Tibial nerve (tissue), 4 donors: ENCODE results near the gene GAL. TPM values are rescaled to one million over a fixed set of nuclear protein-coding genes. Genes with fewer than 3 reads are reported as not detected.

Experiments
- DNase-seq, 2 donors: peaks; one replicate each; pipeline ENCODE4 v3.0.0-alpha.2; 2019; ENCODE audit warnings: low spot score in 2 of 2
- H3K27ac ChIP-seq, 4 donors: fragments of 200-600 bp; sonication (generic) in 3 of 4; one replicate each; pipeline ENCODE4 v1.5.1; 2017 to 2019; ENCODE audit warnings: mild to moderate bottlenecking in 1 of 4
- H3K27me3 ChIP-seq, 2 donors: fragments of 200-600 bp; sonication (generic) in 1 of 2; one replicate each; pipeline versions ENCODE4 v1.5.1 to v1.6.0; 2017 to 2019
- H3K36me3 ChIP-seq, 3 donors: fragments of 200-600 bp; sonication (generic); one replicate each; pipeline ENCODE4 v1.5.1; 2018 to 2019
- H3K4me1 ChIP-seq, 4 donors: fragments of 200-600 bp; sonication (generic) in 3 of 4; one replicate each; pipeline ENCODE4 v1.5.1; 2017 to 2019
- H3K4me3 ChIP-seq, 4 donors: fragments of 200-600 bp; sonication (generic) in 3 of 4; one replicate each; pipeline ENCODE4 v1.5.1; 2017 to 2019; ENCODE audit warnings: mild to moderate bottlenecking in 1 of 4, moderate library complexity in 1 of 4
- H3K9me3 ChIP-seq, 4 donors: fragments of 200-600 bp; sonication (generic) in 3 of 4; one replicate each; pipeline ENCODE4 v1.5.1; 2017 to 2019
- CTCF ChIP-seq, 5 experiments: fragments of 200-600 bp in 3 of 5; fragments of 450-650 bp in 2 of 5; sonication (generic) in 3 of 5; IDR thresholded peaks; one replicate each; pipeline ENCODE4 v1.5.1; 2016 to 2019; ENCODE audit warnings: antibody characterized with exemption in 5 of 5, mild to moderate bottlenecking in 3 of 5, moderate library complexity in 2 of 5
- EP300 ChIP-seq, 2 donors: sonication (generic); formaldehyde crosslinking; IDR thresholded peaks; one replicate each; pipeline ENCODE4 v1.6.1; 2017; ENCODE audit warnings: antibody characterized with exemption in 2 of 2, mild to moderate bottlenecking in 1 of 2
- POLR2A ChIP-seq, 2 donors: fragments of 450-650 bp; IDR thresholded peaks; one replicate each; pipeline ENCODE4 v1.6.1; 2017; ENCODE audit warnings: antibody characterized with exemption in 2 of 2, mild to moderate bottlenecking in 2 of 2, moderate library complexity in 2 of 2
- WGBS, 2 donors: methylation state at CpG; one replicate each; pipeline ENCODE4 v1.1.5; 2018; 5-methylcytosine and 5-hydroxymethylcytosine counted together
- total RNA-seq, 4 donors: library from RNA; depleted of rRNA; stranded (reverse); fragments of >200 nt; gene quantifications; one replicate each; pipeline ENCODE4 v1.1.0, GENCODE V29; 2016

The GAL gene
- total RNA-seq, 4 donors from 2014 or later, result 3.3 TPM; not detected in 3

DNA sequence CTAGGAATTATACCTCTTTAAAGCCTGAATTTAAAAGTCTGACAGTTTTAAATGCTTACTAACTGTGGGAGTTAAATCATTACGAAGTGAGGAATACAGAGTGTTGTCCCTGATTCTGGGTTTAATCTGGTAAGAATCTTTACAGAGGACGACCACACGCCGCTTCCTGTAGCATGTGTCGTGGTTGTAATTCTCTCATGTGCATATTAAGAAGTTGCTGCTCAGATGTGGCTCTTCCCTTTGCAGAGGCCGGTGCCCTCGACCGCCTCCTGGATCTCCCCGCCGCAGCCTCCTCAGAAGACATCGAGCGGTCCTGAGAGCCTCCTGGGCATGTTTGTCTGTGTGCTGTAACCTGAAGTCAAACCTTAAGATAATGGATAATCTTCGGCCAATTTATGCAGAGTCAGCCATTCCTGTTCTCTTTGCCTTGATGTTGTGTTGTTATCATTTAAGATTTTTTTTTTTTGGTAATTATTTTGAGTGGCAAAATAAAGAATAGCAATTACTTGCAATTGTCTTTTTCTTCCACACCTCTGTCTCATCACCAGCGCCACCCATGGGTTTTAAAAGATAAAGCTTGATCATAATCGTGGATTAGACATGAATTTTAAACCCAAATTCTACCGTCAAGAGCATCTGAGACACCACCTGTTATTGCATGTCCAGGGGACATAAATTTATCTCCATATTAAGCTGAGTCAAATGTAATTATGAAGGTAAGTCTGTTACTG lies 6.5 kb downstream of the GAL start:
- TF ChIP-seq POLR2A (IDR thresholded peaks at IDR 0.05), result no peak
- TF ChIP-seq CTCF (IDR thresholded peaks at IDR 0.05), result no peak
- TF ChIP-seq EP300 (IDR thresholded peaks at IDR 0.05), result no peak
- no peak overlapping the region for H3K4me3 ChIP-seq
- no peaks in the 10 kb centered on the region for H3K4me1 ChIP-seq
- H3K9me3 ChIP-seq, result peaks cover 0 to 5% (median 0%) of the 10 kb centered on the region in 4 donors
- WGBS, 2 donors, result 61 to 66% methylated on average over 16 of the region's 16 CpGs
- DNase-seq, result no peak
- H3K27me3 ChIP-seq, result peaks cover 0 to 30% of the 10 kb centered on the region in 2 donors
- H3K36me3 ChIP-seq, result no peaks in the 10 kb centered on the region
- H3K27ac ChIP-seq, result no peak overlapping the region

DNA sequence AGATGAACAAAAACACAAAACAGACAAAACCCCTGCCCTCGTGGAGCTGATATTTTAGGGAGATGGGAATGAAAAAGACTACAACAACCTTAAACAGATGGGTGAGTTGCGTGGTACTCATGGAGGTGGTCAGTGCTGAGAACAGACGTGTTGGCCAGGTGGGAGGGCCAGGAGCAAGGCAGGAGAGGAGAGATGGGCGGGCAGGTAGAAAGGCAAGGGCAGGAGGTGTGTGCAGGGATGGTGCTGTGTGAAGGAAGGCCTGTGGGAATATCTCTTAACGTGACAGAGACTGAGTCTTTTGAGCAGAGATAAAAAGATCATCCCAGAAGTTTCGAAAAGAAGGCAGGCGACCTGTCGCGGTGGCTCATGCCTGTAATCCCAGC lies 7.0 kb downstream of the GAL start:
- Histone ChIP-seq H3K36me3 (no peaks in the 10 kb centered on the region), H3K4me1 (no peaks in the 10 kb centered on the region), H3K27me3 (peaks cover 0 to 26% of the 10 kb centered on the region in 2 donors), H3K4me3 (no peak overlapping the region), H3K27ac (no peak overlapping the region), H3K9me3 (peaks cover 0 to 9% (median 0%) of the 10 kb centered on the region in 4 donors)
- no peak for DNase-seq
- TF ChIP-seq CTCF (IDR thresholded peaks at IDR 0.05) (no peak), EP300 (IDR thresholded peaks at IDR 0.05) (no peak), POLR2A (IDR thresholded peaks at IDR 0.05) (no peak)
- 82 to 84% methylated on average over 9 of the region's 9 CpGs for WGBS, 2 donors

GRCh38 chr11:68692115-68692514 lies 7.8 kb downstream of the GAL start:
- DNase-seq, result no peak
- Histone ChIP-seq H3K4me3 (no peak overlapping the region), H3K36me3 (no peaks in the 10 kb centered on the region), H3K27me3 (peaks cover 0 to 19% of the 10 kb centered on the region in 2 donors), H3K27ac (no peak overlapping the region), H3K4me1 (no peaks in the 10 kb centered on the region), H3K9me3 (peaks cover 0 to 16% (median 0%) of the 10 kb centered on the region in 4 donors)
- WGBS, 2 donors, result 88 to 95% methylated on average over 10 of the region's 10 CpGs
- TF ChIP-seq CTCF (IDR thresholded peaks at IDR 0.05) (no peak), POLR2A (IDR thresholded peaks at IDR 0.05) (no peak), EP300 (IDR thresholded peaks at IDR 0.05) (no peak)

- H3K9me3 ChIP-seq, result peaks cover 0 to 24% (median 0%) of the 10 kb centered on the region in 4 donors
- whole genome bisulfite sequencing, 2 donors, result 80 to 85% methylated on average over 13 to 14 of the region's 15 CpGs
- no peak overlapping the region for H3K27ac ChIP-seq
- DNase-seq, result no peak
- no peaks in the 10 kb centered on the region for H3K36me3 ChIP-seq
- H3K4me1 ChIP-seq, result no peaks in the 10 kb centered on the region
- TF ChIP-seq POLR2A (IDR thresholded peaks at IDR 0.05) (no peak), CTCF (IDR thresholded peaks at IDR 0.05) (no peak), EP300 (IDR thresholded peaks at IDR 0.05) (no peak)
- H3K4me3 ChIP-seq, result no peak overlapping the region
- H3K27me3 ChIP-seq, result peaks cover 0 to 14% of the 10 kb centered on the region in 2 donors
Observed at GRCh38 chr11:68692871-68693483, 8.6 kb downstream of the GAL start.

DNA sequence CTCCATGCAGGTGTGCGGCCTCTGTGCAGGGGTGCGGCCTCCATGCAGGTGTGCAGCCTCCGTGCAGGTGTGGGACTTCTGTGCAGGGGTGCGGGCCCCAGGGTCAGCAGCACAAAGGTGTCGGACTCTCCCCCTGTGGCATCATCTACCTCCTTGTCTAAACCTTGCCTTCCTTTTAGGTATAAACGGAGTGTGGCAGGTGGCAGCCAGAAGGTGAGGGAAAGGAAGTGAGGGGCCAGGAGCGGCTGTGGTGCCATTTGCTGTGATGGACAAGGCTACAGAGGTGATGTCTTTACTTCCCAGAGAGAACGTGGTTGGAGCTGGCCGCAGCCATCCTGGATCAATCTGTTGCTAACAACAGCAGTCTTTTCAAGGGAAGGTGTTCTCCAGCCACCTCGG lies 9.1 kb downstream of the GAL start:
- H3K9me3 ChIP-seq, result peaks cover 0 to 28% (median 0%) of the 10 kb centered on the region in 4 donors
- DNase-seq, result no peak
- H3K4me3 ChIP-seq, result no peak overlapping the region
- peaks cover 0 to 9% of the 10 kb centered on the region in 2 donors for H3K27me3 ChIP-seq
- no peak for TF ChIP-seq EP300 (IDR thresholded peaks at IDR 0.05)
- no peak for TF ChIP-seq POLR2A (IDR thresholded peaks at IDR 0.05)
- TF ChIP-seq CTCF (IDR thresholded peaks at IDR 0.05), result no peak
- 85 to 89% methylated on average over 9 to 10 of the region's 10 CpGs for WGBS, 2 donors
- no peak overlapping the region for H3K27ac ChIP-seq
- no peaks in the 10 kb centered on the region for H3K4me1 ChIP-seq
- H3K36me3 ChIP-seq, result no peaks in the 10 kb centered on the region
